Coronary artery (tissue), 2 donors: ENCODE measurements around the gene UVSSA.
A peak's percentile ranks its signal among the peaks of the same experiment; 100 is the strongest.

Source experiments
- DNase-seq: peaks from one replicate; pipeline ENCODE4 v3.0.0-alpha.2; 2017; ENCODE audit warnings: low spot score
- H3K27ac ChIP-seq, 2 donors: fragments of 200-600 bp; sonication (generic); one replicate each; pipeline ENCODE4 v1.5.1; 2016 to 2019
- H3K4me3 ChIP-seq: fragments of 200-600 bp; sonication (generic); 2 replicates; pipeline ENCODE4 v1.5.1; 2016; ENCODE audit warnings: mild to moderate bottlenecking, moderate library complexity
- TF ChIP-seq, protein P1 (sequence below): fragments of 200-600 bp; sonication (generic); IDR thresholded peaks from one replicate; pipeline ENCODE4 v1.5.1; 2019; ENCODE audit warnings: antibody characterized with exemption

Gene UVSSA

DNA sequence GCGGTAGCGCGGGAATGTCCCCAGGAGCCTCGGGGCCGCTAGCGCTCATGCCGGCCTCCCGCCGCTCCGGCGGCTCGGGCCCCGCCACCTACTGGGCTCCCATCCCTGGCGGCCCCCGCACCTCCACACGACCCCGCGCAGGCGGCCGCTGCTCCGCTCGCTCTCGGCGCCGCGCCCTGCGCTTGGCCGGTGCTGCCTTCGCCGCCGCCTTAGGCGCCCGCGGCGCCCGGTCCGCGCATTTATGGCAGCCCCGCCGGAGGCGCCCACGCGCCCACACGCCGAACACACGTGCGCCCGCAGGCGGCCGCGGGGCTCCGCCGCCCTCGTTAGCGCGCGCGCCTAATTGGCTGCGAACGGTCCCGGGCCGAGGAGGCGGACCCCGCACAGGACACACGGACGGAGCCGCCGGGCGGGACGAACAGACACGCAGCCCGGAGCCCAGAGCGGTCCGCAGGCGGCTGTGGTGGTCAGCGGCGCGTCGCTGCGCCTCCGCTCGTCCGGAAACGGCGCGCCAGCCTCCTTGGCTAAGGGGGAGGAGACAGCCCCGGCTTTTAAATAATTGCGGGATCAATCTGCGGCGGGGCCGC lies 59.5 kb downstream of the UVSSA start, which contains the start of gene NKX1-1:
TSS of gene NKX1-1 (minus strand) at position 49 of the 587 bp plus-strand sequence. CDS start at position 49, 0 bp downstream.
- H3K27ac ChIP-seq = no peak within 1 kb of the TSS
- TF ChIP-seq, protein P1, sequence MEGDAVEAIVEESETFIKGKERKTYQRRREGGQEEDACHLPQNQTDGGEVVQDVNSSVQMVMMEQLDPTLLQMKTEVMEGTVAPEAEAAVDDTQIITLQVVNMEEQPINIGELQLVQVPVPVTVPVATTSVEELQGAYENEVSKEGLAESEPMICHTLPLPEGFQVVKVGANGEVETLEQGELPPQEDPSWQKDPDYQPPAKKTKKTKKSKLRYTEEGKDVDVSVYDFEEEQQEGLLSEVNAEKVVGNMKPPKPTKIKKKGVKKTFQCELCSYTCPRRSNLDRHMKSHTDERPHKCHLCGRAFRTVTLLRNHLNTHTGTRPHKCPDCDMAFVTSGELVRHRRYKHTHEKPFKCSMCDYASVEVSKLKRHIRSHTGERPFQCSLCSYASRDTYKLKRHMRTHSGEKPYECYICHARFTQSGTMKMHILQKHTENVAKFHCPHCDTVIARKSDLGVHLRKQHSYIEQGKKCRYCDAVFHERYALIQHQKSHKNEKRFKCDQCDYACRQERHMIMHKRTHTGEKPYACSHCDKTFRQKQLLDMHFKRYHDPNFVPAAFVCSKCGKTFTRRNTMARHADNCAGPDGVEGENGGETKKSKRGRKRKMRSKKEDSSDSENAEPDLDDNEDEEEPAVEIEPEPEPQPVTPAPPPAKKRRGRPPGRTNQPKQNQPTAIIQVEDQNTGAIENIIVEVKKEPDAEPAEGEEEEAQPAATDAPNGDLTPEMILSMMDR = no peak
- peak within 1 kb of the TSS; percentile 11 for H3K4me3 ChIP-seq
- no peak for DNase-seq

DNA sequence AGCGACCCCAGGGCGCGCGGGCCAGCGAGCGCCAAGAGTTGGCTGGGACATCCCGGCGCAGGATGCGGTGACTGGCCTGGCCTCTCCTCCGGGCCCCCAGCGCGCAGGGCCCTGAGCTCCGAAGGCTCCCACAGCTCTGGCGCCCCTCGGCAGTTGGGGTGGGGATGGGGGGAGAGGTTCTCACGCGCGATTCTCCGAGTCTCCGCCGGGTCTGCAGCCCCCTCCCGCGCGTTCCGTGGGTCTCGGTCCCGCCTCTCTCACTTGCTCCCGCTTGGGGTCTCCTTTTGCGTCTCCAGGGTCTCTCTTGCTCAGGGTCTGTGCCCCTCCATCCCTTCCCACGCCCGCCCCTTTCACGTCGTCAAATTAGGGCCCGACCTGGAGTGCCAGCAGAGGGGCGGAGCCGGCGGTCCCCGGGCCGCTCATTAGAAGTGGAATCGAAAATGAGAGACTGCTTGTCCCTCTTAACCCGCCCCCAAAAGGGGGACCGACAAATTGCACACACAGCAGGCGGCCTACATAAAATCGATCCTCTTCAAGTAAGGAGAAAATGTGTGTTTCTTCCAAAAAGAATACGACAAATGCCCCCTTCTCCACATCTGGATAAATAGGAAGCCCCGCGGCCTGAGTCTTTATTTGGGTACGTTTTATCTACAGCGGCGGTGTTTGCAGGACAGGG lies 60.1 kb downstream of the UVSSA start:
- H3K27ac ChIP-seq = no peak overlapping the region
- H3K4me3 ChIP-seq = no peak overlapping the region
- TF ChIP-seq, protein P1 = no peak
- no peak for DNase-seq

DNA sequence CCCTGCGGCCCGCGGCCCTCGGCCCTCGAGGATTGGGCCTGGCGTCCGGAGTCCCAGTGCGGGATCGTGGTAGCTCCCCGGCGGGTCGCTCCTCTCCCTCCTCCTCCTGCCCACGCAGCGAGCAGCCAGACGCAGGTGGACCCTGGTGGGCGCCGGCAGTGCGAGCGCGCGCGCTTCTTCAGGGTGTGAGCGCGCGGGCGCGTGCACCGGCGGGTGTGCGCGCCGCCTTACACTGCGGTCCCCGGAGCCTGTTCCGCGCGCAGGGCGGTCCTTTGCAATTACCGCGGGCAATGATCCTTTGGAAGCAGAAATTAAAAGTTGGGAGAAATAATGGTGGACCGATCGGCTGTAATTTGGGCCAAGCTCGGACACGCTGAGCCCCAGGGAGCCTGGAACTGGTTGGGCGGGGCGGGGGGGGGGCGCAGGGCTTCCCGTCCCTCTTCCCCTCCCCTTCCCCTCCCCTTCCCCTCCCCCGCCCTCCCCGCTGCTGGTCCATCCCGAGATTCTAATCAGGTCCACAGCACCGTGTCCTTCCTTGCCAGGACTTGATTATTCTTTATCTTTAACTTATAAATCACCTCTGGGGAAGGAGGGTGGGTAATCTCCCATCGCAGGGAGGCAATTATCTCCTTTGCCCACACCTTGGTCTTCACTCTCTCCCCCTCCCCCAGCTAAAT lies 60.8 kb downstream of the UVSSA start:
- TF ChIP-seq, protein P1 = no peak
- DNase-seq = peak; percentile 55
- Histone ChIP-seq H3K27ac (no peak overlapping the region), H3K4me3 (no peak overlapping the region)

DNA sequence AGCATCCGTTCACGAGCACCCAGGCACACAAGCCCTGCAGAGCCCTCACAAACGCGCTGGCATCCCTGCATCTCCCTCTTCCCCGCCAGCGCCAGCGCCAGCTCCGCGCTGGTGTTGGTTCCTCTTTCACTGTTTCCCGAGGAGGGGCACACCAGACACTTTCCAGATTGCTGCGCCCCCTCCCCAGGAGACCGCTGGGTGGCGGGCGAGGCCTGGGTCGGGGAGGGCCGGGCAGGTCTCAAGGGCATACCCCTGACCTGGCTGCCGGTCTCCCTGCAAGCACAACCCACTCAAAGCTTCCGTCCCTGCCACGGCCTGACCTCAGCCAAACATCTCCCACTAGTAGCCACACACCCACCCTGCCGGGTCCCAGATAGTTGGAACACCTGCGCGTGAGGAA lies 61.4 kb downstream of the UVSSA start:
- Histone ChIP-seq H3K27ac (no peak overlapping the region), H3K4me3 (no peak overlapping the region)
- TF ChIP-seq, protein P1 = no peak
- DNase-seq = peak; percentile 50

DNA sequence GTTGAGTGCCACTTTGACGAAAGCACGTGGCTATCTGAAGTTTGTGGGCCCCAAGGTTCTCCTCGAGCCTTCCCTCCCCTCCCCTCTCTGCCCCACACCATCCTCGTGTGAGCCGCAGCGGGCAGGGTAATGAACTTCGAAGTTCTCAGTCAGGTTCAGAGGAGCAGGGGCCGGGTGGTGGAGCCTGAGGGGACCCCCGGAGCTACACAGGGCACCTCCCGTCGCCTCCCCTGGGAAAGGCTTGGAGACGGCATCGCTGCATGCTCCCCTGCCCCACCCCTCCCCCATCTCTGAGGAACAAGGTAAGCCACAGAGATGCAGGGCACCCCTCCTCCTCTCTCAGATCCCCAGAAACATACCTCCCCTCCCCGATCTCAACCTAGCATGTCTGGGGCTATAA lies 62.1 kb downstream of the UVSSA start:
- H3K4me3 ChIP-seq = no peak overlapping the region
- no peak for DNase-seq
- TF ChIP-seq, protein P1 = no peak
- H3K27ac ChIP-seq = no peak overlapping the region

DNA sequence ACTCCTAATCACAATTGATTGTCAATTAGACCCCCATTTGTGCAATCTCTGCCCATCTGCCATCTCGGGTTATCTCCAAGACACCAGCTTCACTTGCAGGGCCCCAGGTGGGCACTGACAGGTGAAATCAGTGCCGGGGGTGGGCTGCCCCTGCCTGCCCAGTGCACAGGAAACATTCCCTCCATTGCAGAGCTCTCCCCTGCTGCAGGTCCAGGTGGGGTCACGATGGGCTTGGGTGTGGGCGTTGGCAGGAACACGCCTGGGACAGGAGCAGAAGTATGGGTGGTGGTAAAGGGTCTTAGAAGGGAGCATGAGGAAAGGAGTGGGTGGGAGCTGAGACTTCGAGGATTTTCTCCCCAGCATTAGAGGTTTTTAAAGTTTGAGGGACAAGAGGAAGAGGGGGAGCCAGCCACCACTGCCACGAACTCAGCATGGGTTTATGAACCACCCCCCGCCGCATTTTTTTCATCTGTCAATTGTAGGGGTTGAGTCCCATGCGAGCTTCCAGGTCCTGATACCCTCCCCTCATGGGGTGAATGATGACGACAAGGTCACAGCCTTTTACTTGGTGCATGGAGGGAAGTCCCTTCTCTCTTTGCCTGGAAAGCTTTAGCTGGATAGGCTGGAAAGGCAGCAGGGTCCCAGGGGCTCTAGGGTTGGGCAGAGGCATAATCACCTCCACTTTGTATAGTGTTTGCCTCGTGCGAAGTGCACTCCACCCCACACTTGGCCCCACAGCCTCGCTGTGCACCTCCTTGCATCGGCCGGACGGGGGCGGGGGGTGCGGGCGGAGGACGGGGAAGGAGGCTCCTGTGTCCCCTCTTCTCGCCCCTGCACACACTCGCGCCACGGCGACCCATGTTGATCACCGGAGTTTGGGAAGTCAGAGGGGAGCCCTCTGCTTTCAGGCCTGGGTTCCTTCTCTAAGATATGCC lies 62.8 kb downstream of the UVSSA start:
- H3K4me3 ChIP-seq = no peak overlapping the region
- H3K27ac ChIP-seq = no peak overlapping the region
- TF ChIP-seq, protein P1 = no peak
- DNase-seq = peak; percentile 65
